ENCODE results near the gene ECI2.
"Not testable (repeated sequence)": the region's sequence is repeated elsewhere in the genome, so short reads cannot be mapped to it uniquely, and the experiment has no call there.

ECI2 gene

DNA sequence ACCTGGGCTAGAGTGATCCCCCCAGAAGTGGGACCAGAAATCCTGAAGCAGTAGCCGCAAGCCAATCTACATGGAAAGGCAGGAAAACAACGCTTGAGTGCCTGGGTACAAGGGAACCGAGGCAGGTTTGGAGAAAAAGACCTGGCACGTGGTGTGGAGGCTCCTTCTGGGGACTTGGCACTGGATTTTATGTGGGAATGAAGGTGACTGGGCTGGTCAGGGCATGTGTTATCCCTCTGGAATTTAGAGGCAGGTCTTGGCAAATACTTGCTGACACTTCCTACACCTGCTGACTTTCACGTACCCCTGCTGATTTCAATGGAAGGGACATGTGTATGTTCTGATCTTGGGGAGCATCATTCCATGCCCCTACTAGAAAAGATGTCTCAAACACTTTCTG, 31.4 kb downstream of the ECI2 start:
- DNase-seq (ENCODE audit: extremely low read depth in 1 of 2, low read depth in 1 of 2) = no peak

DNA sequence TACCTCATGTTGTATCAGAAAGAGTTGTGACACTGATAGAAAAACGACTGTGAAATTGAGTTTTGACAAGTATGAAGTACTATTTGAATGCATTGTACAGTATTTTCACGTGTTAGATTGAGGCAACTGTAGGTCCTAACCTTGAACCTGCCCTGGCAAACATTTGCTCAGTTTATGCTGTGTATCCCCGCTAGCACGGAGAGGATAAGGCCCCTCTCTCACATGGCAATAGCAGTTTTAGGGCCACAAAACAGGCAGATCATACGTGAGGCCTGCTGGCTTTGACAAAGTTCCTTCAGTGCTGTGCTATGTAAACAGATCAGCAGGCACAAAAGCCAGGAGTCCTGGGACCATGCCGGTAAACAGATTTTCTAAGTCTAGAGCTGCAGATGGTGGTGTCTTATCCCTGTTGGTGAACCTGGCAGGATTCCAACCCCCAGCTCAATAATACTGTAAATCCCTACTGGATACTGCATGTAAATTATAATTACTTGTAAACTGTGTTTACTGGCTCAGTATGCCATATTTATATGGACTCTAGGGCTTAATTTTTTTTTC, 32.6 kb downstream of the ECI2 start:
- DNase-seq (ENCODE audit: extremely low read depth in 1 of 2, low read depth in 1 of 2) = no peak

DNA sequence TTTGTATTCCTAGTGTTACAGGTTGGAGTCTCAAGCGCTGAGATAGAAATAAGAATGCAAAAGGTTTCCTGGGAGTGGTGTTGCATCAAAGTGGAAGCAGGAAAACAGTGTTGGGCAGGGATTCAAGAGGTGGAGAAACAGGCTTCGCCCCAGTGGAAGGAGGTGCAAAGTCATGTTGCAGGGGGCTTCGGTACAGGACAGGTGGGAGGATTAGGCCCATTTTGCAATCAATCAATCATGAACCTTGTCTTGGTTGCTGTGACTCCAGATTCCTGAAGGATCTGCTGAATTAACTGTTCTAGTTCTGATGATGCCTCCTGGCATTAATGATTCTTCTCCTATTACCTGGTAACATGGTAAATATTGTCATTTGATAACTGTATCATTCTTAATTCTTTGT, 34.1 kb downstream of the ECI2 start:
- no peak for DNase-seq (ENCODE audit: extremely low read depth in 1 of 2, low read depth in 1 of 2)

DNA sequence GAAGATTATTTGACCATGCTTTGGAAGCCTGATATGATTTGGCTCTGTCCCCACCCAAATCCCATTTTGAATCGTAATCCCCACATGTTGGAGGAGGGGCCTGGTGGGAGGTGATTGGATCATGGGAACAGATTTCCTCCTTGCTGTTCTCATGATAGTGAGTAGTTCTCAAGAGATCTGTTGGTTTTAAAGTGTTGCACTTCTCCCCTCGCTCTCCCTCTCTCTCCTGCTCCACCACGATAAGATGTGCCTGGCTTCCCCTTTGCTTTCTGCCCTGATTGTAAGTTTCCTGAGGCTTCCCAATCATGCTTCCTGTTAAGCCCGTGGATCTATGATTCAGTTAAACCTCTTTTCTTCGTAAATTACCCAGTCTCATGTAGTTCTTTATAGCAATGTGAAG, 34.7 kb downstream of the ECI2 start:
- no peak for DNase-seq (ENCODE audit: extremely low read depth in 1 of 2, low read depth in 1 of 2)

DNA sequence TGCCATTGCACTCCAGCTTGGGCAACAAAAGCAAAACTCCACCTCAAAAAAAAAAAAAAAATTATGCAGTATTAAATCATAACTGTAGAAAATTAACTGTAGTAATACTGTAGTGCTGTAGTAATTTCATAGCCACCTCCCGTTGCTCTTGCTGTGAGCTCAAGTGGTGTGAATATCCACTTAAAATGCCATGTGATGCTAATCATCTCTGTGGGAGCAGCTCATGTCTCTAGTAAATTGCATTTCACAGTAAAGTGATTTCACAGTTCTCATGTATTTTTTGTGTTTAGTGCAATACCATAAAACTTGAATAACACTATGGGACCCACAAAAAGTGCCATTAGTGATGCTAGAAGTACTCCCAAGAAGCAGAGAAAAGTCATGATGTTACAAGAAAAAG, 42.1 kb downstream of the ECI2 start:
- DNase-seq (ENCODE audit: extremely low read depth in 1 of 2, low read depth in 1 of 2) = no peak

DNA sequence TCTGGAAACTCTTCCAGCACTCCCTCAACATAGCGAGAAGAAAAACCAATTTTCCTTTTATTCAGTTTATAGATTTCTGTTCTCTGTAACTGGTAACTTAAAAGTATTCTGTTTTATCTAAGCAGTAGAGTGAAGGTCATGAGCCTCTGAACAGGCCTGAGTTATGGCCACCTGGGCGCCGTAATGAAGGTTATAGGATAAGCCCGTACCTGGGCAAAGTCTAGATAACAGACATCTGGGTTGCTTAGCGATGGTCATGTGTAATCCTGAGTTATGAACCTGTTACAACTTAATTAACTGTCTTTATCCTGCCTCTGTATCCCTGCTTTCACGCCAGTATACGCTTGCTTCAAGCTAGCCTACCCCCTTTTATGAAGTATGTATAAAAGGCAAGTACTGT, 43.4 kb downstream of the ECI2 start:
- DNase-seq (ENCODE audit: extremely low read depth in 1 of 2, low read depth in 1 of 2) = no peak

DNA sequence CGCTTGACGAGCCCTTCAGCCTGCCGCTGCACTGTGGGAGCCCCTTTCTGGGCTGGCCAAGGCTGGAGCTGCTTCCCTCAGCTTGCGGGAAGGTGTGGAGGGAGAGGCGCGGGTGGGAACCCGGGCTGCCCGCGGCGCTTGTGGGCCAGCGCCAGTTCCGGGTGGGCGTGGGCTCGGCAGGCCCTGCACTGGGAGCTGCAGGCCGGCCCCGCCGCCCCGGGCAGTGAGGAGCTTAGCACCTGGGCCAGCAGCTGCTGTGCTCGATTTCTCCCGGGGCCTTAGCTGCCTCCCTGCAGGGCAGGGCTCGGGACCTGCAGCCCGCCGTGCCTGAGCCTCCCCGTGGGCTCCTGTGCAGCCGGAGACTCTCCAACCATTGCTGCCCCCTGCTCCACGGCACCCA, 45.3 kb downstream of the ECI2 start:
- DNase-seq (ENCODE audit: extremely low read depth in 1 of 2, low read depth in 1 of 2) = not testable (repeated sequence)

DNA sequence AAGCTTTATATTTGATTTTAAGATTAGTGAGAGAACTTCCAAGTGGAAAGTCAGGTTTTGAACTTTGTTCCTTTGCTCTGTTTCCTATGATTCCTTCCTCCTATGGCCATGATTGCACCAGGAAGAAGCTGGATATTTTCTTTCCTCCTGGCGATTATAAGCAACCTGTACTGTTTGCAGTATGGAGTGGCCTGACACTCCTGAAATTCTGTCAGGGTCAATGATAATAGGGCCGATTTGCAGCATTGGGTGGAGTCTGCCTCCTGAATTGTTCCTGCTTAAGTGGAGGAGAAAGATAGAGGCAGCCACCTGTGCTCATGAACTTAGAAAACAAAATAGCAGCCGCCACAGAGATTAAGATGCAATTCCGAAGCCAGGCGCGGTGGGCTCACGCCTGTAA, 46.7 kb downstream of the ECI2 start:
- DNase-seq (ENCODE audit: extremely low read depth in 1 of 2, low read depth in 1 of 2) = no peak

DNA sequence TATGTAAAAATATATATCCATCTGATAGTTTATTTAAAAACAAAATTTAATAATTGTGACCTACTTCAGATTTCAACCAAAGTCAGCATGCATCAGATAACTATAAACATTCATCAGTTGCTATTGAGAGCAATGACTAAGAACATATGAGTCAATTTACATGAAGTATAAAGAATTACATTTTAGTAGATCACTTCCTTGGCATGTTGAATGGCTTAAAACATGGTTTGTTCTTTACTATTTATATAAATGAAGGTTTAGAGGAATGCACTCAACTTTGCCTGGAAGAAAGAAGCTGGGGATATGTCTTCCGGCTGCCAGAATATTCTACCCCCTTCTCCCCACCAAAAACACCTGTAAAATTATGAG, 50.1 kb downstream of the ECI2 start:
- DNase-seq (ENCODE audit: extremely low read depth in 1 of 2, low read depth in 1 of 2) = no peak

DNA sequence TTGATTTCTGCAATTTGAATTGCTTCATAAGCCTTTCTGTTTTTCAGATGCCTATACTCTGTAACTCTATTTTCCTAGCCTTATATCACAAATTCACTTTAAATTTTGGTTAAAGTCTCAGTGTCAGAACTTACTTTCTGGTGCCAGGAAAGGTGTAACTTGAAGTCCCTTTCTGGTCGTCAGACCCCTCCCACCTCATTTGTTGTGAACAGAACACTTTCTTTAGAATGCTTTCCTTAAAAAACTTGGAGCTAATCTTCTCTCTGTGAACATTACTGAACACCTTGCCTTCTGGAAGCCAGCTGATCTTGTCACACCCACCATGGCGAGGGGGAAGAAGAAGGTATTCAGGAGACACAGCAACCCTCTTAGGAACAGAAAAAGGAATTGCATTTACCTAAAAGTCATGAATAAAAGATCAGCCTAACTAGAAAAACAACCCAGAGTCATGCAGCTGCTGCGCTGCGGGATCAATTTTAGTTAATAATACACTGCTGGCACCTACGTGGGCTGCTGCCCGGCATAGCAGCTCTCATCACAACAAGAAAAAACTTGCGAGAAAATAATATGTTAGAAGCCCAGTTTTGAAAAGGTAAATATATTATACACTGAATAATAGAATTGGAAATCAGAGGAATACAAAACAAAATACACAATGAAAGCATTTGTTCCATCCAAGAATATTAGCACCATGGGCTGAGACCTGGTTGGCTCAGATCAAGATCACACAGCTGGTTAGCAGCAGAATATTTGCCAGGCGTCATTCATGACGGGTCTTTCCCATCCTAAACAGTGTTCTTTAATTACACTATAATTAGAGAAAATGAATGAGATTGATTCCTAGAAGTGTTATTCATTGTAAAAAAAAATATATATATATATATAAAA, 50.7 kb downstream of the ECI2 start:
- DNase-seq (ENCODE audit: extremely low read depth in 1 of 2, low read depth in 1 of 2) = no peak

DNA sequence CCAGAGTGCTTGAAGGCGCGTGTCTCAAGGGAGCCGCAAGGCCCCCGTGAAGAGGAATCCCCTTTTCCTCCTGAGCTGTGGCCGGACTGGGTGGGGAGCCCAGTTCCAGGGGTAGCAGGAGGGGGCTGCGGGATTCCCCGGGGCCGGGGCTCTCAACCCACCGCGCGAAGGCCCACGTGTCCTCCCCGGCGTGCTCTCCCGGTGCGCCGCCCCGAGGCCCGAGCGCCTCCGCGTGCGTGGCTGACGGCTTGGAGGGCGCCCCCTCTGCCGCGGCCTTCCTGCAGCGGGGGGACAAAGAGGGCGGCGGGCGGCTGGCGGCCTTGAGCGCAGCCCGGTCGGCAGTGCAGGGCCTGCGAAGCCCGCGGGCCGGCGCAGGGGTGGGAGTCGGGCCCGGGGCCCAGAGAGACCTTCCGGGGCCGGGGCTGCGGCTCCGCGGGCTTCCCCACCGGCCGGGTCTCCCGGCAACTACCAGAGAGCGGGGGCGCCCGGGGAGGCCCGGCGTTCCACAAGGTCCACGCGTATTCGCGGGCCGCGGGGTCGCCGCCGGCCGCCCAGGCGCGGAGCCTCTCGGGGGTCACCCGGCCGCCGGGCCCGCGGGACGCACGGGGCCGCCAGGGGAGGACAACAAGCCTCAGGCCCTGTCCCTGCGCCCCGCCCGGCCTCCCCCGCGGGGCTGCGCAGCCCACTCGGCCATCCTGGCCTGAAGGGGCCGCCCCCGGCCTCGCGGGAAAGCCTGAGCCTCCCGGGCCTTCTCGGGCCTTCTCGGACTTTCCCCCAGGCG, 56.5 kb downstream of the ECI2 start, which contains the start of gene FAM217A:
TSS of gene FAM217A (minus strand) at position 447 of the 781 bp plus-strand sequence. CDS start 1,723 bp downstream, outside the sequence.
- no peak for DNase-seq (ENCODE audit: extremely low read depth in 1 of 2, low read depth in 1 of 2)

DNA sequence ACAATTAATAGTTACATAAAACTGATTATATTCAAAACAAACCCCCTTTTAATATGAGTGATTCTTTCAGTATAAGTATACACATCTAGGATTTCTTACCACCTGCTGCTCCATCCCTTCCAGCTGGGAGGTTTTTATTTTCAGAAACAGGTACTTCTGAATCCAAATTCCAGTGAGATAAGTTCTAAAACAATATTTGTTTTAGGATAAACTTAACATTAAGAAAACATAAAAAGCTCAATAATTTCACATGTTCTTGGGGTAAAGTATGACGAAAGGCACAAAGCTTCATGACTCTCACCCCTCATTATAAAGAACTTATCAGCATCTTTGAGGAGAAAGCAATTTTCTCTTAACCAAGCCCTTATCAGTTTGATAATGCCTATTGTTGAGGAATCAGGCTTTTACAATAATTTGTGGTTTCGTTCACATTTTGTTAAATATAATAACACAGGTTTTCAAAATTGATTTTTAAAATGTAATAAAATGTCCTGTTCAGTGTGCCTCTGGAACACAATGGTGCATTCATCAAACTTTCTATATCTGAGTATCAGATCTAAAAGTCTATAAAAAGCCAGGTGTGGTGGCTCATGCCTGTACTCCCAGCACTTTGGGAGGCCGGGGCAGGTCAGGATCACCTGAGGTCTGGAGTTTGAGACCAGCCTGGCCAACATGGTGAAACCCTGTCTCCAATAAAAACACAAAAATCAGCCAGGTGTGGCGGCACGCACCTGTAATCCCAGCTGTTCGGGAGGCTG, 60.7 kb downstream of the ECI2 start:
- no peak for DNase-seq (ENCODE audit: extremely low read depth in 1 of 2, low read depth in 1 of 2)

DNA sequence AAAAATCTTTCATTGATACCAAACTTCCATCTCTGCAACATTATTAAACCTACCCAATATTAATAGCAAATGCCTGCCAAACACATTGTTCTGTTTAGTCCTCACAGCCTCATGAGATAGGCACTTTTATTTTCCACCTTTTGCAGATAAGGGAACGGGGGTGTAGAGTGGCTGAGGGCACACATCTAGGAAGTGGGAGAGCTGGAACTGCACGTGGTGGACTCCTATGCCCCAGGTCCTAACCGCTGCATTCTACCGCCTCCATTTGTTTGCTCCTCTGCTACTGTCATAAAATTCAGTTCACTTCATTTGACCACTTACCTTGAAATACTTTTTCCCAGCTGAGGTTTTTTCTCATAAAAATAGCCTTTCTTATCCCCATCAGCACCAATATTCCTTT, 64.0 kb downstream of the ECI2 start:
- no peak for DNase-seq (ENCODE audit: extremely low read depth in 1 of 2, low read depth in 1 of 2)

DNA sequence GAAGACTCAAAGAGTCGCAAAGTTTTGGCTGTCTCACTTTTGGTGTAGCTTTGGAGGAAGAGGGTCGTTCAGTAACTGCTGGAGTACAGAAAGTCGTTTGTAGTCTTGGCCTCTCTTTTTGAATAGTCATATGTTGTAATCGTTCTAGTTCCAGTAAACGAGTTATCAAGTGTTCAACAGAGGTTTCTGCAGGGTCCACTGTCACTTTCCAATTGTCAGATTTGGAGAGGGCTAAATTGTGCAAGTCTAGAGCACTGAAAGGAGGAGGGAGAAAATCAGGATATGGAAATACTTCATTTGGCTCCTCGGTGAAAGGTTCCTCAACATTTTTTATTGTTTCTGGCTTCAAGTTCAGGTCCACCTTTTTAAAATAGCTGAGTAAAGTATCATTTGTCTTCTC, 66.2 kb downstream of the ECI2 start:
- DNase-seq (ENCODE audit: extremely low read depth in 1 of 2, low read depth in 1 of 2) = no peak

DNA sequence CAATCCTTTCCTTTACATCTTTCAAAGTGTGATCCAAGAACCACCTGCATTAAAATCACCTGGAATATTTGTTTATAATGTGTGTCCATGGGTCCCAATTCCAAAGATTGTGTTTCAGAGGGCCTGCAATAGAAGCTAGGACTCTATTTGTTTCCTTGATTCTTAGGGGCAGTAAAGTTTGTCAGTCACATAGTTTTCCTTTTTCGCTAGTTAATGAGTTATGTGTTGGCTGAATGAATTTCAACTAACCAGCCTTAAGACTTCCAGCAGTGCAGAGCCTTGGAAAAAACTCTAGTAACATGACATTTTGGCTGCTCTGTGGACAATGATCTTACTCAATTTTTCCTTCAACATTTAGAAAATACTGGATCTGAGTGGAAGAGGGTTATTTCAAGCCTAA, 67.7 kb downstream of the ECI2 start:
- DNase-seq (ENCODE audit: extremely low read depth in 1 of 2, low read depth in 1 of 2) = no peak

DNA sequence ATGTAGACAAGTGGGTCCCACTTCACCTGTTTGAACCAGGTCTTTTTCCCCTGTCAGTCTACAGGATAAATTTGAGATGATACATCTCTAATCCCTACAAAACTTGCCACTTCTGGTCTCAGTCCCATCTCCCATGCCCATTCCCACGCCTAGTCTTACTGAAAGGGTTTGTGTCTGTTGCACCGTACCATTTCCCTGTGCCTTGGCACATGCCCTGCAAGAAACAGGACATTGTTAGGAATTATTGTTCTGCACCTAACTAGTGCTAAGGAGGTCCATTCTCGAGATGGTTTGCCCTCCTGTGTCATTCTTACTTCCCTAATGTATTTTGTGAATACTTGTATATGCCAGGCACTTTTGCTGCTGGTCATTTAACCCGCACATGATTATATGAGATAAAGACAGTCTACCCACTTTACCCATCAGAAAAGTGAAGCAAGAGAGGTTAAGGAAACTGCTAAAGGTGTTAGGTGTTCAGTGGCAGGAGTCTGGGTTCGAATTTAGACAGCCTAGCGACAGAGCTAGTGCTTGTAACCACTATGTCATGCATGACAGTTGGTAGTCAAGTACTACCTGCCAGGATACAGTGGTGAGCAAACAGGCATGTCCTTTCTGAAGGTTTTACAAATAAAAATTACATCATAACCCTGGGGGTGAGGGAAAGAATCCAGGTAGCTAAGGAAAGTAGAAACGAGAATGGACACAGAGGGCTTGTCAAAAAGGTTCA, 69.2 kb downstream of the ECI2 start:
- DNase-seq (ENCODE audit: extremely low read depth in 1 of 2, low read depth in 1 of 2) = no peak
